Effector CD8-positive, alpha-beta T cell (primary cell): ENCODE data around the gene NCAPG2.
"Not testable (repeated sequence)": the region's sequence is repeated elsewhere in the genome, so short reads cannot be mapped to it uniquely, and the experiment has no call there.

Experiments
- DNase-seq: peaks from one replicate; lab custom pipeline; 2025; lab: John Stamatoyannopoulos, UW

Gene NCAPG2

GRCh38 chr7:158706273-158706704 is 1.7 kb upstream of the NCAPG2 start:
- no peak for DNase-seq

- no peak for DNase-seq
These were observed 738 bp upstream of the NCAPG2 start for GRCh38 chr7:158705234-158705850.

- DNase-seq = not testable (repeated sequence)
These were observed 703 bp downstream of the NCAPG2 start for GRCh38 chr7:158703679-158704523.

- DNase-seq = no peak
These were observed 1.7 kb downstream of the NCAPG2 start for GRCh38 chr7:158702944-158703343.

- no peak for DNase-seq
These were observed 2.4 kb downstream of the NCAPG2 start for GRCh38 chr7:158702196-158702595.

GRCh38 chr7:158700008-158700407 is 4.6 kb downstream of the NCAPG2 start:
- DNase-seq = no peak

GRCh38 chr7:158699341-158699740 is 5.3 kb downstream of the NCAPG2 start:
- no peak for DNase-seq

GRCh38 chr7:158698657-158699195 is 5.9 kb downstream of the NCAPG2 start:
- no peak for DNase-seq

- DNase-seq = not testable (repeated sequence)
These were observed 7.0 kb downstream of the NCAPG2 start for GRCh38 chr7:158697597-158697996.

- DNase-seq = peak; percentile 4
These were observed 8.7 kb downstream of the NCAPG2 start for GRCh38 chr7:158695726-158696452.

GRCh38 chr7:158695056-158695455 is 9.5 kb downstream of the NCAPG2 start:
- no peak for DNase-seq

GRCh38 chr7:158694650-158695049 is 10.0 kb downstream of the NCAPG2 start:
- DNase-seq = no peak

- DNase-seq = no peak
These were observed 15.1 kb downstream of the NCAPG2 start for GRCh38 chr7:158689488-158689887.

GRCh38 chr7:158687406-158687805 is 17.2 kb downstream of the NCAPG2 start:
- DNase-seq = no peak

GRCh38 chr7:158685693-158686092 is 18.9 kb downstream of the NCAPG2 start:
- DNase-seq = no peak

- DNase-seq = no peak
These were observed 20.3 kb downstream of the NCAPG2 start for GRCh38 chr7:158684329-158684728.

GRCh38 chr7:158683541-158683940 is 21.1 kb downstream of the NCAPG2 start:
- DNase-seq = no peak

GRCh38 chr7:158682456-158682855 is 22.1 kb downstream of the NCAPG2 start:
- no peak for DNase-seq

GRCh38 chr7:158680754-158681153 is 23.9 kb downstream of the NCAPG2 start:
- DNase-seq = no peak

- no peak for DNase-seq
These were observed 27.7 kb downstream of the NCAPG2 start for GRCh38 chr7:158676906-158677305.

- no peak for DNase-seq
These were observed 28.3 kb downstream of the NCAPG2 start for GRCh38 chr7:158676171-158676840.

GRCh38 chr7:158672975-158673374 is 31.6 kb downstream of the NCAPG2 start:
- no peak for DNase-seq
